Measurements from ENCODE around the gene COMP. TPM values are rescaled to one million over a fixed set of nuclear protein-coding genes. Genes with fewer than 3 reads are reported as not detected.
A peak's percentile ranks its signal among the peaks of the same experiment; 100 is the strongest.
"Not testable (repeated sequence)": the region's sequence is repeated elsewhere in the genome, so short reads cannot be mapped to it uniquely, and the experiment has no call there.

COMP gene
- total RNA-seq, 1 donor from 2014 or later: 5.0 TPM

DNA sequence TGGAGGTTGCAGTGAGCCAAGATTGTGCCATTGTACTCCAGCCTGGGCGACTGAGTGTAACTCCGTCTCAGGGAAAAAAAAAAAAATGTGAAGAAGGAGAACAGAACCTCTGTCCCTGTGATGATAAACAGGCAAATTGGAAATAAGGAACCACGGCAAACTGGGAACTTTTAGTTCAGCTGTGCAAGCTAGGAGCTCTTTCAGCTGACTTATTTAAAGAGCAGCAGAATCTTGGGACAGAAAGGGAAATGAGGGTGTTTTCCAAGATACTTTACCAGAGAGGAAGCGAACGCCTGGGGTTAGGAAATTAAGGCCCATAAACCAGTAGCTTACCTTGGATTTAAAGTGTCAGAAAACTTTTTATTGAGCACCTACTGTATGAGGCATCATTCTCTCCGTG, 37.7 kb upstream of the COMP start:
- Histone ChIP-seq H3K27me3 (no peaks in the 10 kb centered on the region), H3K4me1 (peaks cover 2 to 11% of the 10 kb centered on the region in 2 donors), H3K9me3 (peaks cover 7 to 9% of the 10 kb centered on the region in 2 donors), H3K36me3 (no peaks in the 10 kb centered on the region), H3K4me3 (no peak overlapping the region), H3K27ac (no peak overlapping the region)
- TF ChIP-seq, protein P1, sequence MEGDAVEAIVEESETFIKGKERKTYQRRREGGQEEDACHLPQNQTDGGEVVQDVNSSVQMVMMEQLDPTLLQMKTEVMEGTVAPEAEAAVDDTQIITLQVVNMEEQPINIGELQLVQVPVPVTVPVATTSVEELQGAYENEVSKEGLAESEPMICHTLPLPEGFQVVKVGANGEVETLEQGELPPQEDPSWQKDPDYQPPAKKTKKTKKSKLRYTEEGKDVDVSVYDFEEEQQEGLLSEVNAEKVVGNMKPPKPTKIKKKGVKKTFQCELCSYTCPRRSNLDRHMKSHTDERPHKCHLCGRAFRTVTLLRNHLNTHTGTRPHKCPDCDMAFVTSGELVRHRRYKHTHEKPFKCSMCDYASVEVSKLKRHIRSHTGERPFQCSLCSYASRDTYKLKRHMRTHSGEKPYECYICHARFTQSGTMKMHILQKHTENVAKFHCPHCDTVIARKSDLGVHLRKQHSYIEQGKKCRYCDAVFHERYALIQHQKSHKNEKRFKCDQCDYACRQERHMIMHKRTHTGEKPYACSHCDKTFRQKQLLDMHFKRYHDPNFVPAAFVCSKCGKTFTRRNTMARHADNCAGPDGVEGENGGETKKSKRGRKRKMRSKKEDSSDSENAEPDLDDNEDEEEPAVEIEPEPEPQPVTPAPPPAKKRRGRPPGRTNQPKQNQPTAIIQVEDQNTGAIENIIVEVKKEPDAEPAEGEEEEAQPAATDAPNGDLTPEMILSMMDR (IDR thresholded peaks at IDR 0.05): no peak
- intact Hi-C loops (cut with DNase I): no loop called here
- DNase-seq (ENCODE audit: low spot score in 2 of 2): no peak

DNA sequence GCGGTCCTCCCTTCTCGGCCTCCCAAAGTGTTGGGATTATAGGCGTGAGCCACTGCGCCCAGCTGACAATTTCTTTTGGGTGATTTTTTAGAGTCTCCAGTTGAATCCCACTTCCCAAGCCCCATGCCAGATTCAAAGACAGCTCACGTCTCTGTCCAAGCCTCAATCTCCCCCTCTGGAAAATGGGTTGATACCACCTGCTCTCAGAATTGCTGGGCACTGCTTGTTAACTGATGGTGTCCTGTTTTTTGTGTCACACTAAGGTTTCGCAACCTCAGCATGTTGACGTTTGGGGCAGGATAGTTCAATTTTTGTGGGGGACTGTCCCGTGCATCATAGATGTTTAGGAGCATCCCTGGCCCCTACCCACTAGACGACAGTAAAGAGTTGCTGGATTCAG, 26.5 kb upstream of the COMP start:
- Histone ChIP-seq H3K27me3 (no peaks in the 10 kb centered on the region), H3K9me3 (no peaks in the 10 kb centered on the region), H3K4me3 (no peak overlapping the region), H3K4me1 (peaks cover 0 to 10% of the 10 kb centered on the region in 2 donors), H3K27ac (no peak overlapping the region), H3K36me3 (no peaks in the 10 kb centered on the region)
- no peak for DNase-seq (ENCODE audit: low spot score in 2 of 2)
- TF ChIP-seq, protein P1 (IDR thresholded peaks at IDR 0.05): no peak
- intact Hi-C loops (cut with DNase I): no loop called here

DNA sequence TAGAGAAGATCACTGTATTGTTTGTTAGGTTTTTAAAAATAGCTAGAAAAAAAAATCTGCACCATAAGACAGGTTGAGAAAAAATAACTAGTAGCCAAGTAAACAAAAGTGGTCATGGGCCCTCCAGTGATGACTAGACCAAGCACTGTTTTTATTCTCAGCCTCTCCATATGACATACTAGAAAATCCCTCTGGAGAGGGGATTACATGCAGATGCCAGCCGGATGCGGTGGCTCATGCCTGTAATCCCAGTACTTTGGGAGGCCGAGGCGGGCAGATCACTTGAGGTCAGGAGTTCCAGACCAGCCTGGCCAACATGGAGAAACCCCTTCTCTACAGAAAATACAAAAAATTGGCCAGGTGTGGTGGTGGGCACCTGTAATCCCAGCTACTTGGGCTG, 25.5 kb upstream of the COMP start:
- DNase-seq (ENCODE audit: low spot score in 2 of 2); H3K27ac ChIP-seq; intact Hi-C loops (cut with DNase I); H3K4me3 ChIP-seq; H3K36me3 ChIP-seq; H3K9me3 ChIP-seq; H3K27me3 ChIP-seq: not testable (repeated sequence)
- peaks cover 0 to 10% of the 10 kb centered on the region in 2 donors for H3K4me1 ChIP-seq

DNA sequence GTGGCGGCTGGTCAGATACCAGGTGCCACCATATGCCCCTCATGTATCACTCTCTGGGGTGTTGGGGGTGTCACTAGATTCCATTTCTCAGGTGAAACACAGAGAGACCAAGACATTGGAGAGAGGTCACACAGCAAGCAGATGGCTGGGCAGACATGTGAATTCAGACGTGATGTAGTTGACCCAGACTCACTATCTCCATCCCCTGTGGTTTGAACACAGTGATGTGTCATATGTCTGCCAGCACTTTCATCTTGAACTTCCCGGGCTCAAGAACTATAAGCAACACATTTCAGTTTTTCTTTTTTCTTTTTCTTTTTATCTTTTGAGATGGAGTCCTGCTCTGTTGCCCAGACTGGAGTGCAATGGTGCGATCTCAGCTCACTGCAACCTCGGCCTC, 24.6 kb upstream of the COMP start:
- Histone ChIP-seq H3K4me1 (peaks cover 0 to 10% of the 10 kb centered on the region in 2 donors), H3K27ac (no peak overlapping the region), H3K9me3 (no peaks in the 10 kb centered on the region), H3K36me3 (no peaks in the 10 kb centered on the region), H3K27me3 (no peaks in the 10 kb centered on the region), H3K4me3 (no peak overlapping the region)
- DNase-seq (ENCODE audit: low spot score in 2 of 2): no peak
- TF ChIP-seq, protein P1 (IDR thresholded peaks at IDR 0.05): no peak
- intact Hi-C loops (cut with DNase I): no loop called here

DNA sequence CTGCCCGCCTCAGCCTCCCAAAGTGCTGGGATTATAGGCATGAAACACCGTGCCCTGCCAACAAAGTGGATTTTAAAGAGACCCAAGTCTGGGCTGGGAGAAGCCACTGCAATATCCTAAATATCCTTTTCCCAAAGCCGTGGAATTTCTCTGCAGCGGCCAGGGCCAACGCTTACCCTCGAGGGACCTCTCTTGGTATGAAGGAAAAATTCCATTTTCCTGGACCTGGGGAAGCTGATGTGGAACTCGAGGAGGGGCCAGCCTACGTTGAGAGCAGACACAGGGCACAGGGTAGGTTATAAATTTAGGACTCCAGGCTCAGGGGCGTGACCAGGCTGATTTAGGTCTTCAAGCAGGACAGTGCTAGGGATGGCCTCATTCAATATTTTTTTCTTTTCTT, 23.0 kb upstream of the COMP start:
- no peak overlapping the region for H3K27ac ChIP-seq
- no peaks in the 10 kb centered on the region for H3K9me3 ChIP-seq
- TF ChIP-seq, protein P1 (IDR thresholded peaks at IDR 0.05): peak in 2 of 3 experiments; percentile 10 to 35
- DNase-seq (ENCODE audit: low spot score in 2 of 2): peak in 1 of 2 donors; percentile 80
- intact Hi-C loops (cut with DNase I): loop anchor here (1.0 to 5.0 kb wide), 2 partner anchors 132 to 220 kb away; partner anchors contain the start of gene CRTC1
- H3K4me1 ChIP-seq: peaks cover 1 to 16% of the 10 kb centered on the region in 2 donors
- no peak overlapping the region for H3K4me3 ChIP-seq
- no peaks in the 10 kb centered on the region for H3K36me3 ChIP-seq
- no peaks in the 10 kb centered on the region for H3K27me3 ChIP-seq

DNA sequence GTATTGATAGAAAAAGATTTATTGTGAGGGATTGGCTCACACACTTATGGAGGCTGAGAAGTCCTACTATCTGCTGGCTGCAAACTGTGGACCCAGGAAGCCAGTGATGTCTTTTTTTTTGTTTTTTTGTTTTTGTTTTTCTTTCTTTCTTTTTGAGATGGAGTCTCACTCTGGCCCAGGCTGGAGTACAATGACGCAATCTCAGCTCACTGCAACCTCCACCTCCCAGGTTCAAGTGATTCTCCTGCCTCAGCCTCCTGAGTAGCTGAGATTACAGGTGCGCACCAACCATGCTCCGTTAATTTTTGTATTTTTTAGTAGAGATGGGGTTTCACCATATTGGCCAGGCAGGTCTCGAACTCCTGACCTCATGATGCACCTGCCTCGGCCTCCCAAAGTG, 20.5 kb upstream of the COMP start:
- intact Hi-C loops (cut with DNase I): loop anchor here (5.0 kb wide), 1 partner anchor 129 kb away; the partner anchor contains the start of gene CRTC1

More for the DNA sequence above, 20.5 kb upstream of the COMP start:
- not testable (repeated sequence) for DNase-seq (ENCODE audit: low spot score in 2 of 2); H3K27ac ChIP-seq; H3K9me3 ChIP-seq; H3K36me3 ChIP-seq; H3K27me3 ChIP-seq; H3K4me3 ChIP-seq
- H3K4me1 ChIP-seq: peaks cover 3 to 18% of the 10 kb centered on the region in 2 donors
